KG1 (cell line): ENCODE measurements around the gene SULF2.
"Not testable (repeated sequence)": the region's sequence is repeated elsewhere in the genome, so short reads cannot be mapped to it uniquely, and the experiment has no call there.

Source experiments
- DNase-seq: peaks from one replicate; lab custom pipeline; 2025; lab: John Stamatoyannopoulos, UW

Gene SULF2

GRCh38 chr20:47785311-47785853, at the start of gene SULF2:
Gene SULF2 (minus strand): TSS chr20:47785481. CDS start chr20:47757363, 28,118 bp downstream.
- no peak for DNase-seq

GRCh38 chr20:47831675-47832074, 46.4 kb upstream of the SULF2 start:
- DNase-seq: not testable (repeated sequence)

GRCh38 chr20:47826716-47827115, 41.4 kb upstream of the SULF2 start:
- DNase-seq: not testable (repeated sequence)

GRCh38 chr20:47826006-47826405, 40.7 kb upstream of the SULF2 start:
- DNase-seq: not testable (repeated sequence)

- DNase-seq: no peak
Measured at GRCh38 chr20:47825011-47825762, 39.9 kb upstream of the SULF2 start.

GRCh38 chr20:47823941-47824340, 38.7 kb upstream of the SULF2 start:
- not testable (repeated sequence) for DNase-seq

GRCh38 chr20:47821481-47822100, 36.3 kb upstream of the SULF2 start:
- DNase-seq: no peak

GRCh38 chr20:47818996-47819609, 33.8 kb upstream of the SULF2 start:
- no peak for DNase-seq

GRCh38 chr20:47818466-47818865, 33.2 kb upstream of the SULF2 start:
- DNase-seq: no peak

GRCh38 chr20:47818016-47818415, 32.7 kb upstream of the SULF2 start:
- no peak for DNase-seq

- DNase-seq: no peak
Measured at GRCh38 chr20:47817573-47817972, 32.3 kb upstream of the SULF2 start.

GRCh38 chr20:47816487-47817451, 31.5 kb upstream of the SULF2 start:
- DNase-seq: no peak

GRCh38 chr20:47815866-47816265, 30.6 kb upstream of the SULF2 start:
- no peak for DNase-seq

- DNase-seq: no peak
Measured at GRCh38 chr20:47815416-47815806, 30.1 kb upstream of the SULF2 start.

GRCh38 chr20:47814632-47815415, 29.5 kb upstream of the SULF2 start:
- DNase-seq: no peak

- no peak for DNase-seq
Measured at GRCh38 chr20:47810721-47811347, 25.6 kb upstream of the SULF2 start.

GRCh38 chr20:47810116-47810677, 24.9 kb upstream of the SULF2 start:
- DNase-seq: no peak

GRCh38 chr20:47809161-47809960, 24.1 kb upstream of the SULF2 start:
- DNase-seq: no peak

GRCh38 chr20:47805951-47806350, 20.7 kb upstream of the SULF2 start:
- no peak for DNase-seq
